Cardiac muscle cell (in vitro differentiated cells and primary cell): ENCODE data around the gene ERC2. TPM values are rescaled to one million over a fixed set of nuclear protein-coding genes. Genes with fewer than 3 reads are reported as not detected.

Experiments used
- DNase-seq, 2 donors: peaks; one replicate each; pipeline versions ENCODE4 v3.0.0 to v3.0.0-alpha.2; 2010 to 2017; ENCODE audit warnings: low read depth in 1 of 2, low spot score in 1 of 2
- H3K27ac ChIP-seq: fragments of 200-600 bp; sonication (generic); 2 replicates; pipeline ENCODE4 v1.5.1; 2016
- H3K27me3 ChIP-seq: fragments of 200-600 bp; sonication (generic); 2 replicates; pipeline ENCODE4 v1.6.0; 2016; ENCODE audit warnings: control low read depth
- H3K36me3 ChIP-seq: fragments of 200-600 bp; sonication (generic); 2 replicates; pipeline ENCODE4 v1.5.1; 2016; ENCODE audit warnings: control low read depth
- H3K4me1 ChIP-seq: fragments of 200-600 bp; sonication (generic); 2 replicates; pipeline ENCODE4 v1.8.1; 2017; ENCODE audit warnings: low read depth, mild to moderate bottlenecking, mixed run types
- H3K4me3 ChIP-seq: fragments of 200-600 bp; sonication (generic); 2 replicates; pipeline ENCODE4 v1.5.1; 2016; ENCODE audit warnings: mild to moderate bottlenecking
- H3K9me3 ChIP-seq: fragments of 200-600 bp; sonication (generic); 2 replicates; pipeline ENCODE4 v1.5.1; 2017; ENCODE audit warnings: low read depth, mild to moderate bottlenecking, control low read depth
- CTCF ChIP-seq: IDR thresholded peaks from 2 replicates; pipeline ENCODE4 v1.5.1; 2012; ENCODE audit warnings: low read depth, mild to moderate bottlenecking, low read length
- polyA plus RNA-seq: library from polyadenylated mRNA; unstranded; fragments of >200 nt; fragmentation: Nextera tagmentation; extraction: Ambion mirVana; gene quantifications from 2 replicates; pipeline ENCODE4 v1.2.1, GENCODE V29; 2016
- total RNA-seq: library from RNA; depleted of rRNA; stranded (reverse); fragments of >200 nt; gene quantifications from 2 replicates; pipeline ENCODE4 v1.2.3, GENCODE V29; 2016

ERC2 gene
- total and polyA plus RNA-seq, 2 experiments from 2014 or later = 18.1 to 29.0 TPM

- Histone ChIP-seq H3K36me3 (no peaks in the 10 kb centered on the region), H3K27ac (no peak overlapping the region), H3K4me3 (no peak overlapping the region), H3K9me3 (no peaks in the 10 kb centered on the region), H3K27me3 (no peaks in the 10 kb centered on the region), H3K4me1 (peaks cover 33% of the 10 kb centered on the region)
- no peak for DNase-seq
- no peak for TF ChIP-seq CTCF
Observed at GRCh38 chr3:56336023-56336422, 132.2 kb downstream of the ERC2 start.

GRCh38 chr3:56324473-56324872, 143.8 kb downstream of the ERC2 start:
- no peak for DNase-seq
- no peak overlapping the region for H3K4me3 ChIP-seq
- no peaks in the 10 kb centered on the region for H3K36me3 ChIP-seq
- H3K9me3 ChIP-seq = no peaks in the 10 kb centered on the region
- H3K27ac ChIP-seq = peak overlapping the region; percentile 84
- no peaks in the 10 kb centered on the region for H3K27me3 ChIP-seq
- peaks cover 60% of the 10 kb centered on the region for H3K4me1 ChIP-seq
- no peak for TF ChIP-seq CTCF

- Histone ChIP-seq H3K27ac (peak overlapping the region; percentile 84), H3K9me3 (no peaks in the 10 kb centered on the region), H3K4me1 (peaks cover 60% of the 10 kb centered on the region), H3K36me3 (no peaks in the 10 kb centered on the region), H3K4me3 (no peak overlapping the region), H3K27me3 (no peaks in the 10 kb centered on the region)
- TF ChIP-seq CTCF = no peak
- peak; percentile 23 to 89 for DNase-seq
Observed at GRCh38 chr3:56323986-56324420, 144.3 kb downstream of the ERC2 start.

- TF ChIP-seq CTCF = no peak
- H3K27me3 ChIP-seq = no peaks in the 10 kb centered on the region
- H3K27ac ChIP-seq = peak overlapping the region; percentile 84
- no peak for DNase-seq
- H3K36me3 ChIP-seq = no peaks in the 10 kb centered on the region
- H3K4me1 ChIP-seq = peaks cover 58% of the 10 kb centered on the region
- H3K9me3 ChIP-seq = no peaks in the 10 kb centered on the region
- H3K4me3 ChIP-seq = no peak overlapping the region
Observed at GRCh38 chr3:56322862-56323261, 145.4 kb downstream of the ERC2 start.

GRCh38 chr3:56321892-56322291, 146.4 kb downstream of the ERC2 start:
- Histone ChIP-seq H3K27me3 (no peaks in the 10 kb centered on the region), H3K4me3 (no peak overlapping the region), H3K27ac (peak overlapping the region; percentile 84), H3K9me3 (no peaks in the 10 kb centered on the region), H3K4me1 (peaks cover 58% of the 10 kb centered on the region), H3K36me3 (no peaks in the 10 kb centered on the region)
- no peak for DNase-seq
- TF ChIP-seq CTCF = no peak

- H3K27me3 ChIP-seq = no peaks in the 10 kb centered on the region
- peak; percentile 14 to 77 for DNase-seq
- H3K27ac ChIP-seq = peak overlapping the region; percentile 84
- TF ChIP-seq CTCF = no peak
- peaks cover 58% of the 10 kb centered on the region for H3K4me1 ChIP-seq
- no peak overlapping the region for H3K4me3 ChIP-seq
- H3K36me3 ChIP-seq = no peaks in the 10 kb centered on the region
- no peaks in the 10 kb centered on the region for H3K9me3 ChIP-seq
Observed at GRCh38 chr3:56321383-56321782, 146.9 kb downstream of the ERC2 start.
